GM21515 (cell line): ENCODE results near the gene SRMS.

Experiments
- ATAC-seq: cut with Tn5 transposase; IDR thresholded peaks from one replicate; pipeline ENCODE4 v1.9.1; 2021; ENCODE audit not compliant: unreplicated experiment

The SRMS gene, protein sequence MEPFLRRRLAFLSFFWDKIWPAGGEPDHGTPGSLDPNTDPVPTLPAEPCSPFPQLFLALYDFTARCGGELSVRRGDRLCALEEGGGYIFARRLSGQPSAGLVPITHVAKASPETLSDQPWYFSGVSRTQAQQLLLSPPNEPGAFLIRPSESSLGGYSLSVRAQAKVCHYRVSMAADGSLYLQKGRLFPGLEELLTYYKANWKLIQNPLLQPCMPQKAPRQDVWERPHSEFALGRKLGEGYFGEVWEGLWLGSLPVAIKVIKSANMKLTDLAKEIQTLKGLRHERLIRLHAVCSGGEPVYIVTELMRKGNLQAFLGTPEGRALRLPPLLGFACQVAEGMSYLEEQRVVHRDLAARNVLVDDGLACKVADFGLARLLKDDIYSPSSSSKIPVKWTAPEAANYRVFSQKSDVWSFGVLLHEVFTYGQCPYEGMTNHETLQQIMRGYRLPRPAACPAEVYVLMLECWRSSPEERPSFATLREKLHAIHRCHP

GRCh38 chr20:63547725-63548480 lies at the start of gene SRMS:
SRMS (minus strand) TSS chr20:63547749; CDS start chr20:63547463, 286 bp downstream.
- no peak for ATAC-seq

GRCh38 chr20:63596423-63596822 lies 48.9 kb upstream of the SRMS start:
- no peak for ATAC-seq

DNA sequence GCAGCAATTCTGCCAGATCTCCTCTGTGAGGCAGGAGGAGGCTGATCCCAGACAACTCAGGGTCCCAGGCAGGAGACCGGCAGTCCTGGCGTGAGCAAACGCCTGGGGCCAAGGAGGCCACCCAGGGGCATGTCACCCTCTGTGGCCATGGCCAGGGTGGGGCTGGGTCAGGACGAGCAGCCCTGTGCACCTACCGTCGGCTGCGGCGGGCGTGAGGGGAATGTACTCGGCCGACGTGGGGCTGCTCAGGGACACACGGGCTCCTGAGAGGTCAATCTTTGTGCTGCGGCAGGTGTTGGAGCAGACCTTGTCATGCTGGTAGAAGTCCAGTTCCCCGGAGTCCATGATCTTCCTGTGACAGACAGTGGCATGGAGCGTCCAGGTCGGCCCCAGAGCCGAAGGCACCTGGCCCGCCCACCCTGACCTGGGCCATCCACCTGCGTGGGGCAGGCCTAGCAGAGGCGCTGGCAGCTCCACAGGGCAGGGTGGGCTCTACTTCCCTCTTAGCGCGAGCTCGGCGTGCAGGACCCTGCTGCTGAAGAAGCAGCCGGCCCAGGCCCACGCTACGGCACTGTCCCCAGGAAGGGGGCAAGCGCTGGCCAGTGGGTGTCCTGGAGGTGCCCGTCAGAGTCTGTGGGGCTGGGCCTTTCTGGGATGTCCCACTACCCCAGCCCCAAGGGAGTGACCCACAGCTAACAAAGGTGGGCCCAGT lies 48.0 kb upstream of the SRMS start:
- no peak for ATAC-seq

DNA sequence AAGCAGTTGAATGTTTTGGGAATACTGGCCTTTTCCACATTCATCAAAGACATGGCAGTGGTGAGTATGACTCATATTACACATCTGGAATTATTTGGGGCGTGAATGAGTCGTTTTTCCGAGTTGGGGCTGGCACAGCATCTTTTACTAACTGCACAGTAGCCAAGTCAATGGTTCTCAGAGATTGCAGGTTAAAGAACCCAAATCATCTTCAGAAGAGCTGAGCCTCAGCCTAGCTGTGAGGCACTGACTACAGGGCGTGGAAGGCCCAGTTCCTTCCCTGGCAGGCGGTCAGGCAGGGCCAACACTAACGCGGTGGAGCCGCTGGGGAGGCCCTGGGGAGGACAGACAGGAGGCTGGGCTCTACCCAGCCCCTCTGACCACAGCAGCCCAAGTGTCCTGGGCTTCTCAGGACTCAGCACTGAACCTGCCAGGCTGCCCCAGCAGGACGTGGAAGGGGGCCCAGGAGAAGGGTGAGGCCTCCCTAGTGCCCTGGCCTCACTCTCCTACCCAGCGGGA lies 46.6 kb upstream of the SRMS start:
- ATAC-seq: no peak

DNA sequence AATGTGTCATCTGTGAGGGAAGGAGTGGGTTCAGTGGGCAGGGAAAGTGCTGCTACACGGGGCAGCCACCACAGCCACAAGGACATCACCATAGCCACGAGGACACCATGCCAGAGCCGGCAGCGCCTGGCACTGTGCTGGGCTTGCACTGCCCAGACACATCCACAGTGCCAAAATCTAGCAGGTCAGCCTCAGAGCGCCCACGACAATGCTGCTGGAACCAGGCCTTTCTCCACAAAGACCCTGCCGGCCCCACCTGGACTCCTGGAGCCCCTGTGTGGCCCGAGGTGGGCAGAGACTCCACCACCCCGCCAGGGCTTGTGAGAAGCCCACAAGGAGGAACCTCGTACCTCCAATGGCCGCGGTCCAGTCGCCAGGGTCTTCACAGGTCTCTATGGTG lies 45.1 kb upstream of the SRMS start:
- ATAC-seq: no peak

- no peak for ATAC-seq
Observed at GRCh38 chr20:63591786-63592355, 44.3 kb upstream of the SRMS start.

GRCh38 chr20:63591147-63591533 lies 43.6 kb upstream of the SRMS start:
- no peak for ATAC-seq

- ATAC-seq: no peak
Observed at GRCh38 chr20:63590218-63591146, 42.9 kb upstream of the SRMS start.

DNA sequence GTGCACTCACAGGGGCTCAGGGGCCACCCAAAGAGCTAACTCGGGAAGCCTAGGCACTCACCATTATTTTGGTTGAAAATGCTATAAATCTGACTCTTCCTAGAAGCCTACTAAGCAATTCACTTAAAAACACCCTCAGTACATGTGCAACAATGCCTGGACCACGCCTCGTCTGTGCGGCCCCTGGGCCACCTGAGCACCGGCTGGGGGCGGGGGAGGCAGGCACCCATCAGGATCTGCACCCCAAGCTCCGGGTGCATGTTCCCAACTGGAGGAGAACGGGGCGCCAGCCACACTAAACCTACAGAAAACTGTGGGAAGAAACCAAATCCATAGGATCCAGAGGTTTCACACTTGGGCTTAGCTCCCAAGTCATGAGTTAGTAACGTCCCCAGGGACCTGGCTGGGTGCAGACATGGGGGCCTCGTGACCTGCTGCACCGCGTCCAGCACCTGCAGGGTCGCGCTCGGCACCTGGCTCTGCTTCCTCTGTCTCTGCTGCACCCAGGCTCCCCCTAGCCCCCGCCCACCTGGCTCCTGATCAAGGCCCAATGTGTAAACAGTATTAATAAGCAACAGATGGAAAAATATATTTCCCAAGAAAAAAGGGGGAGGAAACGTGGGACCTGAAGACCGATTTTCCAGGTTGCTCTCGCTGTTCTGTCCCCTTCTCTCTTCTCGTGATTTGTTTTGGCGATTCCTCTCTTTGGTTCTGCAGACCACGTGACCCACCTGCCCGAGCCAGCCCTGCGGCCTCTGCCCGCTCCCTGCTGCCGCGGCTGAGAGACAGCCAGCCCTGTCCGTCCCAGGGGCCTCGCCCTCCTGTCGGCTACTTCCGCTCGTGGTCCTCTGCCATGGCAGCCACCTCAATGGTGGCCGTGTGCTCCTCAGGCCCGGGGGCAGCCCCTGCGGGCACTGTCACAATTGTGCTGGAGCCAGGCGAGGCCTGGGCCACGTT lies 42.0 kb upstream of the SRMS start:
- no peak for ATAC-seq

- no peak for ATAC-seq
Observed at GRCh38 chr20:63588641-63589041, 41.1 kb upstream of the SRMS start.

DNA sequence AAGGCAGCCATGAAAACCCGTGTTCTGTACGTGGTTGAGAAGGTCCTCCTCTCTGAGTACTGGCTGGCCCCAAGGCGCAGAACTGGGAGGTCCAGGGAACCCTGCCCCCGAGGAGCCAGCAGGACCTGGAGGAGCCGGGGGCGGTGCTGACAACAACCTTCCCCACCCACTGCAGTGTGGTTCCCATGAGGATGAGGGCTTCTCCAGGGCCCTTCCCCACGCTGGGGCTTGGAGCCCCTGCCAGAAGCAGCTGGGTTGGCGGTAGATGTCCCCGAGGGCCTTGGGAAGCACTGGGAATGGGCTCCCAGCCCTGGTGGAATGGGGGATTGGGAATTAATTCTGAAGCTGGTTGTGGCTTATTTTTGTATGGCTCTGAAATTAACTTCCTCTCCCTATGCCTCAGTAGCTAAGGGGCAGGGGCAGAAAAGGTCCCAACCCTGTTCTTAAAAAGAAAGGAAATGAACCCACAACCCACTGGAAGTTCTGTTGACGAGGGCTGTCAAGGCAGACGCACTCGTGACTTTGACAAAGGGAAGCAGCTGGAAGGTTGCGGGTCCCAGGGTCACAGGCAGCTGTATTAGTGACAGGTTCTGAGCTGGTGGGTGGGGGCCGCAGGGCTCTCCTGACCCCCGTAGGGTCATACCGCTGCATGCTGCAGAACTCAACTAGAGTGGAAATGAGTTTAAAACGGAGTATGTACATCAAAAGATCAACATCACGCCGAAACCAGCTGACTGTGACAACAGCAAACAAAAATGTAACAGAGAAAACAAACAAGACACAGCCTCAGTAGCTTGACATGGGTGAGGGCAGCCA lies 40.4 kb upstream of the SRMS start:
- ATAC-seq: no peak

GRCh38 chr20:63587256-63587655 lies 39.7 kb upstream of the SRMS start:
- no peak for ATAC-seq

DNA sequence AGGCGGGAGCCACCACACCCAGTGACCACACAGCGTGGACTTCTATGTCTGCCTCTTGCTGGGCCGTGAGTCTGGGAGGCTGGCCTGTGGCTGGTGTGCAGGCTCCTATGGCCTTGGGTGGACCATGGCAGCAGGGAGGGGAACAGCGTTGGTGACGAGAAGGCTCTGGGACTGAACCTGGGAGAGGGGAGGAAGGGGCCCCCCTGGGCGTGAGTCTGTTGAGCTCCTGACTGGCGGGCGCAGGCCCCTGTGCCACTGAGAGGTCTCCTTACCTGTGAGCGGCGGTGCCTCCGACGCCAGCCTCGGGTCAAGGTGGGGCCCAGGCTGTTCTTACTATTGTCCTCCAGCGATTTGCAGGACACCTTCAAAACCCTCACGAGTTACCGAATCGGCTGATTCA lies 39.2 kb upstream of the SRMS start:
- ATAC-seq: no peak

DNA sequence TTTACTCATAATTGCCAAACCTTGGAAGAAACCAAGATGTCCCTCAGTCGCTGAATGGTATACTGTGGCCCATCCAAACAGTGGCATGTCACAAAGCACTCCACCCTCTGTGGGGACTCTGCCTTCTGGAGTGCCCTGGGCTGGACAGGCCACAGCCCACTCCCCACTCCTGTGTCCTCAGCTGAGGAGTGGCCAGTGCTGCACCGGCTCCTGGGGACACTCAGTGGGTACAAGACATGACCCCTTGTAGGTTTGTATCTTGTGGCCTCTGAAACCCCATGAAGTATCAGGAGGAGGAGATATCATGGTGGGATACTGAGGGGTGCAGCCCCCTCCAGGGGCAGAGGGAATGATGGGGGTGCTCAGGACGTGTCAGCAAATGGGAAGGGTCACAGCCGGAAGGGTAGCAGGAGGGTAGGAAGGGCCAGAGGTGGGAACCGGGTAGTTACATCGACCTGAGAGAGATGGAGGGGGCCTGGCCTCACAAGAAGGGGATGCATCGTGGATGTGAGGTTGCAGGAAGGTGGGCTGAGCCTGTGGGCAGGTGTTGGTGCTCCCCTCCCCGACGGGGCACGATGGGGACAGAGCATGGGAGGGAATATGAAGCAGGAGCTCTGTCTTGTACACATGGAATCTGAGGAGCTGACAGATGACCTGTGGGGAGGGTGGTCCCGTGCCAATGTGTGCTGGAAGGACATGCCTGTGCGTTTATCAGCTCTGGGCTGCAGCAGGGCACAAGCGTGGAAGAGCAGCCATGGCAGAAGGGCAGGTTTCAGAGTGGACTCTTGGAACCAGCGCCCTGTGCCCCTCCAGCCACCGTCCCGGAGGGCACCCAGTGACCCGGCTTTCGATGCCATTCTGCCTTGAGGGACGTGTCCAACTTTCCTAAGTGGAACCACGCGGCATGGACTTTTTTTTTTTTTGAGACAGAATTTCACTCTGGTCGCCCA lies 38.3 kb upstream of the SRMS start:
- no peak for ATAC-seq

DNA sequence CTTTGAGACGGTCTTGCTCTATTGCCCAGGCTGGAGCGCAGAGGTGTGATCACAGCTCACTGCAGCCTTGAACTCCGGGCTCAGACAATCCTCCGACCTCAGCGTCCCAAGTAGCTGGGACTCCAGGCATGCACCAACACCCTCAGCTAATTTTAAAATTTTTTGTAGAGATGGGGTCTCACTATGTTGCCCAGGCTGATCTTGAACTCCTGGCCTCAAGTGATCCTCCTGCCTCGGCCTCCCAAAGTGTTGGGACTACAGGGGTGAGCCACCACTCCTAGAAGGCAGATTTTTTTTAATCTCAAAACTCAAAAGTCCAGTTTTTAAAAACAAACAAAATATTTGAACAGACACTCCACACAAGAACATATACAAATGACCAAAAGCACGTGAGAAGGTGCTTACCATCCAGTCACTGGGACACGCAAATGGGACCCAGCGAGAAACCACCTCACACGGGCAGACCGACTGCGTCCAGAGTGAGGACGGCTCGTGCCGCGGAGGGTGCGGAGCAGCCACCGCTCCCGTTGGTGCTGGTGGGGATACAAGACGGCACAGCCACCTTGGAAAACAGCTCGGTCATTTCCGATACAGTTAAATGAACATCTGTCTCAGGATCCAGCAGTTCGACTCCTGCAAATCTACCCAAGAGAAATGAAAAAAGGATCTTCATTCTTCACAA lies 35.0 kb upstream of the SRMS start:
- ATAC-seq: no peak

GRCh38 chr20:63580796-63581461 lies 33.4 kb upstream of the SRMS start:
- ATAC-seq: no peak
